OCI-LY1 (cell line): Measurements from ENCODE around the gene CUX1.

ENCODE experiments used
- EZH2 ChIP-seq: fragments of 200-600 bp; sonication (generic), shearing (Covaris generic); IDR thresholded peaks from 2 replicates; pipeline ENCODE4 v1.8.0; 2017; ENCODE audit warnings: borderline replicate concordance, mixed run types, mild to moderate bottlenecking, antibody characterized with exemption, low read length, moderate library complexity, mixed read lengths
- TF ChIP-seq, protein P1 (sequence below): fragments of 200-600 bp; sonication (generic), shearing (Covaris generic); IDR thresholded peaks from 2 replicates; pipeline ENCODE4 v1.5.1; 2017; ENCODE audit warnings: mild to moderate bottlenecking, antibody characterized with exemption, low read length, moderate library complexity, mixed read lengths

DNA sequence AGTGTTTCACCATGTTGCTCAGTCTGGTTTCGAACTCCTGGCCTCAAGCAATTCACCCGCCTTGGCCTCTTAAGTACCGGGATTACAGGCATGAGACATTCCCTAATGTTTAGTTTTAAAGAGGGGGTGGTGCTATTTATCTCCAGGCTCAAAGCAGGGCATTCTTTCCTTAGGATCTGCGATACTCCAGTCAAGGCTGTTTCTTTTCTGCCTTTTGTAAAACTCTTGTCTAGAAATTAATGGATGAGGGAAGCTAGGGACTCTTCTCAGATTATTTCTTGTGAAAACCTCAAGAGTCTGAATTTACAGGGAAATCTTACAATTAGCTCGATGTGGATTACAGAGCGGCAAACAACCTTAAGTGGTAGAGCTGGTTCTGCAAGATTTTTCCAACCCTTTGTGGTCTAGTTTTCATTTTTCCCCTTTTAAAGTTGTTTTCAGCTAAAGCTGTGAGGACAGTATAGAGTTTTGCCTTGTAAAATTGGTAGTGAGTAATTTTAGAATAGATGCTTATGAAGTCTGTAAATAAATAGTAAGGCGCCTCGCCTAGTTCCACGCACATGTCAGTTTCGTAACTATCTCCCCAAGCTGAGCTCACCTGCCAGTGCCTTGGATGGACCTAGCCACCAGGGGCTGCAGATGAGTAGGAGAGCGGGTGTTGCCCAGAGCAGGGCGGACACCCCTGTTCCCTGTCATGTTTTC is 53.1 kb downstream of the CUX1 start:
- TF ChIP-seq, protein P1, sequence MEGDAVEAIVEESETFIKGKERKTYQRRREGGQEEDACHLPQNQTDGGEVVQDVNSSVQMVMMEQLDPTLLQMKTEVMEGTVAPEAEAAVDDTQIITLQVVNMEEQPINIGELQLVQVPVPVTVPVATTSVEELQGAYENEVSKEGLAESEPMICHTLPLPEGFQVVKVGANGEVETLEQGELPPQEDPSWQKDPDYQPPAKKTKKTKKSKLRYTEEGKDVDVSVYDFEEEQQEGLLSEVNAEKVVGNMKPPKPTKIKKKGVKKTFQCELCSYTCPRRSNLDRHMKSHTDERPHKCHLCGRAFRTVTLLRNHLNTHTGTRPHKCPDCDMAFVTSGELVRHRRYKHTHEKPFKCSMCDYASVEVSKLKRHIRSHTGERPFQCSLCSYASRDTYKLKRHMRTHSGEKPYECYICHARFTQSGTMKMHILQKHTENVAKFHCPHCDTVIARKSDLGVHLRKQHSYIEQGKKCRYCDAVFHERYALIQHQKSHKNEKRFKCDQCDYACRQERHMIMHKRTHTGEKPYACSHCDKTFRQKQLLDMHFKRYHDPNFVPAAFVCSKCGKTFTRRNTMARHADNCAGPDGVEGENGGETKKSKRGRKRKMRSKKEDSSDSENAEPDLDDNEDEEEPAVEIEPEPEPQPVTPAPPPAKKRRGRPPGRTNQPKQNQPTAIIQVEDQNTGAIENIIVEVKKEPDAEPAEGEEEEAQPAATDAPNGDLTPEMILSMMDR: peak; percentile 66
- no peak for TF ChIP-seq EZH2
